ENCODE results near the gene BANK1.

DNA sequence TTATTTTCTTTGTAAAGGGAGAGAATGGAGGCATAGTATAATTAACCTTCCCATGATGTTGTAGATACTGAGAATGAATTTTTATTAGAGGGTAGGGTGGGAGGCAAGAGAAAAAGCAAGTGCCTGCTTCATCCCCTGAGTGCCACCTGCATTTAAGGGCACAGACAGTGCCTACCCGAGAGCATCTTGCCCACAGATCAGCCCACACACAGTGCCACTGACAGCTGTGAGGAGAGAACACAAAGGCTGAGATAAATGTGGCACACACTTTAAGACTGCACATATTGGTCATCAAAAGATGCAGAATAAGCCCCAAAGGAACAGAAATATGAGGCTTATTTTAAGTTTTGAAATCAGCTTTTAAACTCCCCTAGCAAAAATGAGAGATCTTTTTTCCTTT, 304.0 kb downstream of the BANK1 start:
- TF ChIP-seq EP300 (IDR thresholded peaks at IDR 0.05; ENCODE audit: borderline replicate concordance), result no peak
- TF ChIP-seq FOXM1 (IDR thresholded peaks at IDR 0.05; ENCODE audit: borderline replicate concordance, low read depth), result no peak
- TF ChIP-seq EGR1 (IDR thresholded peaks at IDR 0.05), result no peak
- TF ChIP-seq CREB1 (IDR thresholded peaks at IDR 0.05; ENCODE audit: low read depth), result no peak
- no peak for TF ChIP-seq RAD21 (IDR thresholded peaks at IDR 0.05; ENCODE audit: low read depth)
- TF ChIP-seq, protein P1, sequence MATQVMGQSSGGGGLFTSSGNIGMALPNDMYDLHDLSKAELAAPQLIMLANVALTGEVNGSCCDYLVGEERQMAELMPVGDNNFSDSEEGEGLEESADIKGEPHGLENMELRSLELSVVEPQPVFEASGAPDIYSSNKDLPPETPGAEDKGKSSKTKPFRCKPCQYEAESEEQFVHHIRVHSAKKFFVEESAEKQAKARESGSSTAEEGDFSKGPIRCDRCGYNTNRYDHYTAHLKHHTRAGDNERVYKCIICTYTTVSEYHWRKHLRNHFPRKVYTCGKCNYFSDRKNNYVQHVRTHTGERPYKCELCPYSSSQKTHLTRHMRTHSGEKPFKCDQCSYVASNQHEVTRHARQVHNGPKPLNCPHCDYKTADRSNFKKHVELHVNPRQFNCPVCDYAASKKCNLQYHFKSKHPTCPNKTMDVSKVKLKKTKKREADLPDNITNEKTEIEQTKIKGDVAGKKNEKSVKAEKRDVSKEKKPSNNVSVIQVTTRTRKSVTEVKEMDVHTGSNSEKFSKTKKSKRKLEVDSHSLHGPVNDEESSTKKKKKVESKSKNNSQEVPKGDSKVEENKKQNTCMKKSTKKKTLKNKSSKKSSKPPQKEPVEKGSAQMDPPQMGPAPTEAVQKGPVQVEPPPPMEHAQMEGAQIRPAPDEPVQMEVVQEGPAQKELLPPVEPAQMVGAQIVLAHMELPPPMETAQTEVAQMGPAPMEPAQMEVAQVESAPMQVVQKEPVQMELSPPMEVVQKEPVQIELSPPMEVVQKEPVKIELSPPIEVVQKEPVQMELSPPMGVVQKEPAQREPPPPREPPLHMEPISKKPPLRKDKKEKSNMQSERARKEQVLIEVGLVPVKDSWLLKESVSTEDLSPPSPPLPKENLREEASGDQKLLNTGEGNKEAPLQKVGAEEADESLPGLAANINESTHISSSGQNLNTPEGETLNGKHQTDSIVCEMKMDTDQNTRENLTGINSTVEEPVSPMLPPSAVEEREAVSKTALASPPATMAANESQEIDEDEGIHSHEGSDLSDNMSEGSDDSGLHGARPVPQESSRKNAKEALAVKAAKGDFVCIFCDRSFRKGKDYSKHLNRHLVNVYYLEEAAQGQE (IDR thresholded peaks at IDR 0.05; ENCODE audit: low read depth), result no peak
- TF ChIP-seq, protein P2, sequence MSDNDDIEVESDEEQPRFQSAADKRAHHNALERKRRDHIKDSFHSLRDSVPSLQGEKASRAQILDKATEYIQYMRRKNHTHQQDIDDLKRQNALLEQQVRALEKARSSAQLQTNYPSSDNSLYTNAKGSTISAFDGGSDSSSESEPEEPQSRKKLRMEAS (IDR thresholded peaks at IDR 0.05), result no peak
- TF ChIP-seq TAF1 (IDR thresholded peaks at IDR 0.05; ENCODE audit: low read depth), result no peak
- TF ChIP-seq CEBPB (IDR thresholded peaks at IDR 0.05), result no peak

All from Ishikawa (cell line).